ENCODE data around the gene UBE3C.

DNA sequence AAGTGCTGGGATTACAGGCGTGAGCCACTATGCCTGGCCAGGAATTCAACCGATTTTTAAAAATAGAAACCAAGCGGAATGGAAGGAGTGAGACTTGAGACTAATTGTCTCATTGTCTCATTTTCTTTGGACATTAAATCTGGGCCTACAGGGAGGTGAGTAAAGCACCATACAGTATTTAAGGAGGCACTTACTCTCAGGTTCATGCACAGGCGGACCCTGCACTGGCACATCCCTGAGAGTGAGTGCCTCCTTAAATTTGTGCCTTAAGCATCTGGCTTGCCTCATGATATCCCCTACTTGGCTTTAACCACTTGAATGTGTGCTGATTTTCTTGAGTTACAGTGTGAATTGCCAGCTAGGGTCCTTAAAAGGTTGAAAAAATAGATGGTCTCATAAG is 10.6 kb downstream of the UBE3C start:
- no peak for TF ChIP-seq POLR2AphosphoS5 (IDR thresholded peaks at IDR 0.05; ENCODE audit: low read depth, low read length)
- TF ChIP-seq TAF1 (IDR thresholded peaks at IDR 0.05; ENCODE audit: borderline replicate concordance, insufficient read depth, low read length) = no peak
- TF ChIP-seq, protein P1, sequence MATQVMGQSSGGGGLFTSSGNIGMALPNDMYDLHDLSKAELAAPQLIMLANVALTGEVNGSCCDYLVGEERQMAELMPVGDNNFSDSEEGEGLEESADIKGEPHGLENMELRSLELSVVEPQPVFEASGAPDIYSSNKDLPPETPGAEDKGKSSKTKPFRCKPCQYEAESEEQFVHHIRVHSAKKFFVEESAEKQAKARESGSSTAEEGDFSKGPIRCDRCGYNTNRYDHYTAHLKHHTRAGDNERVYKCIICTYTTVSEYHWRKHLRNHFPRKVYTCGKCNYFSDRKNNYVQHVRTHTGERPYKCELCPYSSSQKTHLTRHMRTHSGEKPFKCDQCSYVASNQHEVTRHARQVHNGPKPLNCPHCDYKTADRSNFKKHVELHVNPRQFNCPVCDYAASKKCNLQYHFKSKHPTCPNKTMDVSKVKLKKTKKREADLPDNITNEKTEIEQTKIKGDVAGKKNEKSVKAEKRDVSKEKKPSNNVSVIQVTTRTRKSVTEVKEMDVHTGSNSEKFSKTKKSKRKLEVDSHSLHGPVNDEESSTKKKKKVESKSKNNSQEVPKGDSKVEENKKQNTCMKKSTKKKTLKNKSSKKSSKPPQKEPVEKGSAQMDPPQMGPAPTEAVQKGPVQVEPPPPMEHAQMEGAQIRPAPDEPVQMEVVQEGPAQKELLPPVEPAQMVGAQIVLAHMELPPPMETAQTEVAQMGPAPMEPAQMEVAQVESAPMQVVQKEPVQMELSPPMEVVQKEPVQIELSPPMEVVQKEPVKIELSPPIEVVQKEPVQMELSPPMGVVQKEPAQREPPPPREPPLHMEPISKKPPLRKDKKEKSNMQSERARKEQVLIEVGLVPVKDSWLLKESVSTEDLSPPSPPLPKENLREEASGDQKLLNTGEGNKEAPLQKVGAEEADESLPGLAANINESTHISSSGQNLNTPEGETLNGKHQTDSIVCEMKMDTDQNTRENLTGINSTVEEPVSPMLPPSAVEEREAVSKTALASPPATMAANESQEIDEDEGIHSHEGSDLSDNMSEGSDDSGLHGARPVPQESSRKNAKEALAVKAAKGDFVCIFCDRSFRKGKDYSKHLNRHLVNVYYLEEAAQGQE (IDR thresholded peaks at IDR 0.05; ENCODE audit: insufficient read depth in 1 of 2, low read depth in 2 of 2, low read length in 2 of 2) = no peak
- TF ChIP-seq SIN3A (IDR thresholded peaks at IDR 0.05; ENCODE audit: borderline replicate concordance, insufficient read depth, low read length) = no peak
